Activated T-helper 2 cell treated with anti-CD3 and anti-CD28 coated beads, Interferon-gamma antibody, Interleukin-2, Interleukin-4, amounts not matched to agents 10 μg/mL and 5 μg/mL and 100 μg/mL, durations not matched to agents 14 hours and 24 hours and 36 hours (primary cell): Measurements from ENCODE around the gene DLG2. TPM values are rescaled to one million over a fixed set of nuclear protein-coding genes. Genes with fewer than 3 reads are reported as not detected.

Experiments used
- DNase-seq: peaks from one replicate; pipeline ENCODE4 v3.0.0; 2021; ENCODE audit warnings: low spot score
- H3K27ac Mint-ChIP-seq: one replicate; pipeline ENCODE4 v1.8.0; 2021; ENCODE audit warnings: mixed read lengths
- H3K27me3 Mint-ChIP-seq: one replicate; pipeline ENCODE4 v1.8.0; 2021; ENCODE audit warnings: low read depth, mixed read lengths
- H3K36me3 Mint-ChIP-seq: one replicate; pipeline ENCODE4 v1.8.0; 2021; ENCODE audit warnings: low read depth, mixed read lengths
- H3K4me1 Mint-ChIP-seq: one replicate; pipeline ENCODE4 v1.8.0; 2021; ENCODE audit warnings: low read depth, mixed read lengths
- H3K4me3 Mint-ChIP-seq: one replicate; pipeline ENCODE4 v1.8.0; 2021; ENCODE audit warnings: low read depth, mild to moderate bottlenecking, moderate library complexity, mixed read lengths
- H3K9me3 Mint-ChIP-seq: one replicate; pipeline ENCODE4 v1.8.0; 2021; ENCODE audit warnings: mixed read lengths
- intact Hi-C: fragments of 100-400 bp; cut with micrococcal nuclease; formaldehyde crosslinking; loops from one replicate; pipeline ENCODE4 v1.15.1; 2023
- total RNA-seq: library from RNA; stranded (reverse); gene quantifications from 2 replicates; pipeline ENCODE4 v1.2.3, GENCODE V29; 2022

DLG2 gene
- total RNA-seq, 1 donor from 2014 or later = 1.8 TPM

DNA sequence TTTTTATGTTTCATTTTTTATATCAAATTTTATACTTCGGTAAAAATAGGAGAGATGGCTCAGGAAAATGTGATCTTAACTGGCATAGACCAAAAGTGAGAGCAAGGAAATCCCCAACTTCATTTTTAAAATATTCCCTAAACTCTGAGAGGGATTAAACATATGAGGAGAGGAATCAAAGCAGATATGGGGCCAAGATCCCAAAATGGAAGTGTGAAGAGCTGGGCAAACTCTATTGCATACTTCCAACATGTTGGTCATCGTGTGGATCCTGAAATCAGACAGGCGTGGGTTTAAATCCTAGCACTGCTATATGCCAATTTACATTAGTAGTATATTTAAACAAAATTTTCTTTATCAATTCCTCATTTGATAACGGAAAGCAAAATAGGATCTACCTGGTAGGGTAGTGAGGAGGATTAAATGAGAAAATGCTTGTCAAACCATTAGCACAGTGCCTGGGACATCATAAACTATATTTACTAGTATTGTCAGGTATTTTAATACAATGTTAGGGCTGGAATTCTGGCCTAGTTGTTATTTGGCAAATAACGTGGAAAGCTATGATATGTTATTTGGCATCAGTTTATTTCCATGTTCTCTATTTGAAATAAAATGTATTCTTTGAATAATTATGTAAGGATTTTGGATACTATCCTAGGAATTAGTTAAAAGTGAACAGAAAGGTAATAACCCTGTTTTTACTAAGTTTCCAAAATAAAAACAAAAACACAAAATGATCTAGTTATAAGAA is 1948.1 kb downstream of the DLG2 start:
- no peaks in the 10 kb centered on the region for H3K27me3 Mint-ChIP-seq
- intact Hi-C loops = no loop called here
- no peaks in the 10 kb centered on the region for H3K4me1 Mint-ChIP-seq
- no peak for DNase-seq
- H3K9me3 Mint-ChIP-seq = no peaks in the 10 kb centered on the region
- no peak overlapping the region for H3K27ac Mint-ChIP-seq
- H3K36me3 Mint-ChIP-seq = no peaks in the 10 kb centered on the region
- H3K4me3 Mint-ChIP-seq = no peak overlapping the region

DNA sequence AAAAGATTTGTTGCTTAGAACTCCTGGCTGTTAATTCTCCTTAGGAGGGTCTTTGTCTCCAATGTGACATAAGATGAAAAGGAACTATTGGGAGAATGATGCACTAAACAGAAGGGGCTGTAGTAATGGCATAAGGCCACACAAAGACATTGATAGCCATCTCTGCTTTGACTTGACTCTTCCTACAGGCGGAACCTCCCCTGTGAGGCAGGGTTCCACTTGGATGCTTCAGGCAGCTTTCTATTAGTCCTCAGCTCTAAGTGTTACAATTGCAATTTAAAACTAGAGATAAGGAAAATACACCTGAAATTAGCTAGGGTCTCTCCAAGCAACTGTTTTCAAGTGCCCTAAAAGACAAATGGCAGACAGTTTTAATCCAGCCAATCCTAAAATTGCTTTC is 1949.4 kb downstream of the DLG2 start:
- Mint-ChIP-seq H3K27ac (no peak overlapping the region), H3K4me1 (no peaks in the 10 kb centered on the region), H3K27me3 (no peaks in the 10 kb centered on the region), H3K4me3 (no peak overlapping the region), H3K36me3 (no peaks in the 10 kb centered on the region), H3K9me3 (no peaks in the 10 kb centered on the region)
- intact Hi-C loops = no loop called here
- DNase-seq = no peak

DNA sequence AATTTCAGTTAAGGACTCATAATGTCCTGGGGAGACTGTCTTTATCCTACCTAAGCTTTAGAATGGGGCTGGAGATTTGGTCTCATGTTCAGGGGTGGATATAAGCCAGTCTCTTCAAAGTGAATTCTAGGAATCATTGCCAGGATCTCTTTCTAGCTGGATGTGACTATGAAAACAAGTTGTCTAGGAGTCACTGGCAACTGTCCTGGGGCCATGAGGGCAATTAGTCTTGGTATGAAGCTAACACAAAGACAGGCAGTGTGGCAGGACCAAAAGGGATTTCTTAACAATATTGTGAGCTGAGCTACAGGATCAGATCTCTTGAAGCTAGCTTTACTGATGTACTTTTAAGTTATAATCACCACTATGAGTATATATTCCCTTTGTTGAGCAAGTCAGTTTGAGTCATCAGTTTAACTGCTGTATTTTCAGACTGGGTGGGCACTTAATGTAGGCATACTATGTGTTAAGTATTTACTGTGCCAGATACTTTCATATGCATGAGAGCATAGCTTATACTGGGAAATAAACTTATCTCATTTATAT is 1951.0 kb downstream of the DLG2 start:
- Mint-ChIP-seq H3K4me3 (no peak overlapping the region), H3K27me3 (no peaks in the 10 kb centered on the region), H3K36me3 (no peaks in the 10 kb centered on the region), H3K4me1 (no peaks in the 10 kb centered on the region), H3K27ac (no peak overlapping the region), H3K9me3 (no peaks in the 10 kb centered on the region)
- intact Hi-C loops = no loop called here
- no peak for DNase-seq

DNA sequence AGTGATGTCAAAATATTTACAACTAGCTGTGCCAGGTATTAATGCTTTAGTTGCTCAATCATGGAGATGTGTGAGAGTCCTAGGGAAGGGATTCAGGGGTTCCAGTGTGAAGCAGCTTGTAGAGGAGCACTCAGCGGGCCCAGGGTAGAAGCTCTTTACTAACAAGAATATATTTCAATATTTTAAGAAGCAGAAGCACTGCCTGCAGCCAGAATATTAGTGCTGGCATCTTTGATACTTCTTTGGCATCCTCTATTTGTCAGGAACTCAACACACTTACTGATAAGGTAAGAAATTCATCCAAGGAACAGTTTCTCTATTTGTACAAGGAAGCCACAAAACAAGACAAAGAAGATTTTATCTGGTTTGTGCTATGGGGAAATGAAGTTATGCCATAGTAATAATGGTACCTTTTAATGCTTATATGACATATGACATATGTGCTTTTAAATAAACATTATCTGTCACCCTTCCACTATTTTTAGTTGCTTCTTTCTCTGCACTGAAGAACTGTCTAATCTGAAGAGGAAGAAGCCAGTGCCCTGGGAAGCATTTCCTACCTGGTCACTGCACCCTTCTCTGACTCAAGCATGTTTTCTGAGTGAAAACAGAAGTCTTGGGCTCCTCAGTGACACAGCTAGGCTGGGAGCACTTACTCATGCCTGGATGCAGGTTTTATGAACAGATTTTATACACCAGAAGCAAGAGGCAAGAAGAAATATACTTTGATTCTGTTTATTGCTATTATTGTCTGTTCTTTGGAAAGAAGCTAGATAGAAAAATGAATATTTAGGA is 1952.8 kb downstream of the DLG2 start:
- DNase-seq = no peak
- no peaks in the 10 kb centered on the region for H3K4me1 Mint-ChIP-seq
- no peak overlapping the region for H3K27ac Mint-ChIP-seq
- no peaks in the 10 kb centered on the region for H3K36me3 Mint-ChIP-seq
- H3K9me3 Mint-ChIP-seq = no peaks in the 10 kb centered on the region
- H3K4me3 Mint-ChIP-seq = no peak overlapping the region
- H3K27me3 Mint-ChIP-seq = no peaks in the 10 kb centered on the region
- intact Hi-C loops = no loop called here

DNA sequence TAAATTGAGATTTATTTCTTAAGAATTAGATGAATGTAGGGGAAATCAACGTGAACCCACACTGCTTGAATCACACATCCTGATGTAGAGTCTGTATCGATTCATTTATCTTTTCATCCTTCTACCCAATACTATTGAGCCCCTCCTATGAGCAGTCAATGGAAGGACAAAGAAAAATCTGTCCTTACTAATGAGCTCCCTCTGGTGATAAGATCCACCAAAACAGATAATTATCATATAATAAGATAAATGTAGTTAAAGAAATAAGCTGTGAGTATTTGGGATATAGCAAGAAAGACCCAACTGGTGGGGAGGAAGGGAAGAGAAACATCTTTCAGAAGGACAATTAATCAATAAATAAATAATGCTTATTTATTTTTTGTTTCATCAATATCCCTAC is 1955.9 kb downstream of the DLG2 start:
- Mint-ChIP-seq H3K27me3 (no peaks in the 10 kb centered on the region), H3K27ac (no peak overlapping the region), H3K9me3 (no peaks in the 10 kb centered on the region), H3K36me3 (no peaks in the 10 kb centered on the region), H3K4me3 (no peak overlapping the region), H3K4me1 (no peaks in the 10 kb centered on the region)
- DNase-seq = no peak
- intact Hi-C loops = no loop called here

DNA sequence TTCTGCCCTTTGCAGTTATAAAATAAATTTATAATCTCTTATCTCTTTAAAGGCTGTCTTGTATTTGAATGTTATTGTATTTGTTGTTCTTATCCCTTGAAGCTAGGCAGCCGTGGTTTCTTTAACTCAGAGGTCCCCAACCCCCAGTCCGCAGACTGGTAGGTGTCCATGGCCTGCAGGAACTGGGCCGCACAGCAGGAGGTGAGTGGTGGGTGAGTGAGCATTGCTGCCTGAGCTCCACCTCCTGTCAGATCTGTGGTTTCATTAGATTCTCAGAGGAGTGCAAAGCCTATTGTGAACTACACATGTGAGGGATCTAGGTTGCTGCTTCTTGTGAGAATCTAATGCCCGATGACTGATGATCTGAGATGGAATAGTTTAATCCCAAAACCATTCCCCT is 1961.0 kb downstream of the DLG2 start:
- Mint-ChIP-seq H3K4me3 (no peak overlapping the region), H3K36me3 (no peaks in the 10 kb centered on the region), H3K27ac (no peak overlapping the region), H3K27me3 (no peaks in the 10 kb centered on the region), H3K9me3 (no peaks in the 10 kb centered on the region), H3K4me1 (no peaks in the 10 kb centered on the region)
- DNase-seq = no peak
- intact Hi-C loops = no loop called here

DNA sequence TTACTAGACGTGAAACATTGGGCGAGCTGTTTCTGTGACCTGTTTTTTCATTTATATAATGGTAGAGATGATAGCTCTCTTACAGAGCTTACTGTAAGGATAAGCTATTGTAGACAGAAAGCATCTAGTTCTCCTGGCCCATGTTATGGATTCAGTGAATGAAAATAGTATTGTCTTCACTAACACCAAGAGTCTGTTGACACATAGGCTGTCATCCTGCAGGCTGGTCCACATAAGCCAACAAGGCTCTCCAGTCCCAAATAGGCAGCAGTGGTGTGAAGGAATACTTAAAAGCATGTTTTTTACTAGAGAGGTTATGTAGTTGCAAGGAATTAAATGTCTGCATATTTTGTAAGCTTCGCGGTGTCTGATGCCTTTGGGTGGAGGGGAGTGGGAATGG is 1963.2 kb downstream of the DLG2 start:
- H3K4me3 Mint-ChIP-seq = no peak overlapping the region
- intact Hi-C loops = no loop called here
- no peaks in the 10 kb centered on the region for H3K27me3 Mint-ChIP-seq
- H3K36me3 Mint-ChIP-seq = no peaks in the 10 kb centered on the region
- no peak overlapping the region for H3K27ac Mint-ChIP-seq
- no peaks in the 10 kb centered on the region for H3K4me1 Mint-ChIP-seq
- no peak for DNase-seq
- no peaks in the 10 kb centered on the region for H3K9me3 Mint-ChIP-seq

DNA sequence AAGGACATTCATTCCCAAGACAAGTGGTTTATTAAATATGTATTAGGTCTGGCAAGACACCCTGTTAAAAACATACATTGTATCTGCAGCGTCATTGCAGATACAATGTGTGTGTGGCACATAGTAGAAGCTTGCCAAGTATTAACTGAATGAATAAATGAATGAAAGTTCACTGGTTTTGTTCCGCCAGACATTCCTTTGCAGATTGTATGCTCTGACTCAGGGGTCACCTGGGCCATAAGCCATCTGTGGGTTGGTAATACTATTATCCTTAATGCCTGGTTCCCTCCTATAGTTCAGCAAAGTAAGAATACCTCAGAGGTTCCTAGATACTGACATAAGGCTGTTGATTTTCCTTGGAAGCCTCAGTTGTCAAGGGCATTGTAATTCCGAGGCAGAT is 1963.7 kb downstream of the DLG2 start:
- no peak overlapping the region for H3K27ac Mint-ChIP-seq
- intact Hi-C loops = no loop called here
- no peaks in the 10 kb centered on the region for H3K4me1 Mint-ChIP-seq
- no peak for DNase-seq
- no peaks in the 10 kb centered on the region for H3K9me3 Mint-ChIP-seq
- H3K27me3 Mint-ChIP-seq = no peaks in the 10 kb centered on the region
- no peaks in the 10 kb centered on the region for H3K36me3 Mint-ChIP-seq
- H3K4me3 Mint-ChIP-seq = no peak overlapping the region

DNA sequence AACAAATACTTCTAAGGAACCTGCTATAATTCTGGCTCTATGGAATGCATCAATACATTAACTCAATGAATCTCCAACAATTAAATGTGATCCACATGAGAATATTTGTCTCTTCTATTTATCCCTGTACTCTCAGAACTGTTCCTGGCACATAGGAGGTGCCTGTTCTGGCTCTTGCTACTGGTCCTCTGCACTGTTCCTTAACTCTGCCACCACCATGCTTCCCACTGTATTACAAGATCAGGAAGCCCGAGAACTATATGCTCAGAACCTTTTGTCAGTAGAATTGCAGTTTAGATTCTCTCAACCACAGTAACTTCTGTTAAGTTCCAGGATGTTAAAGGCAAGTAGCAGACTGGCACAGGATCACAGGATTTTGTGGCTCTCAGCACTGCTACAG is 1964.7 kb downstream of the DLG2 start:
- H3K9me3 Mint-ChIP-seq = no peaks in the 10 kb centered on the region
- H3K27me3 Mint-ChIP-seq = no peaks in the 10 kb centered on the region
- intact Hi-C loops = no loop called here
- H3K4me1 Mint-ChIP-seq = no peaks in the 10 kb centered on the region
- H3K4me3 Mint-ChIP-seq = no peak overlapping the region
- H3K36me3 Mint-ChIP-seq = no peaks in the 10 kb centered on the region
- no peak overlapping the region for H3K27ac Mint-ChIP-seq
- no peak for DNase-seq

DNA sequence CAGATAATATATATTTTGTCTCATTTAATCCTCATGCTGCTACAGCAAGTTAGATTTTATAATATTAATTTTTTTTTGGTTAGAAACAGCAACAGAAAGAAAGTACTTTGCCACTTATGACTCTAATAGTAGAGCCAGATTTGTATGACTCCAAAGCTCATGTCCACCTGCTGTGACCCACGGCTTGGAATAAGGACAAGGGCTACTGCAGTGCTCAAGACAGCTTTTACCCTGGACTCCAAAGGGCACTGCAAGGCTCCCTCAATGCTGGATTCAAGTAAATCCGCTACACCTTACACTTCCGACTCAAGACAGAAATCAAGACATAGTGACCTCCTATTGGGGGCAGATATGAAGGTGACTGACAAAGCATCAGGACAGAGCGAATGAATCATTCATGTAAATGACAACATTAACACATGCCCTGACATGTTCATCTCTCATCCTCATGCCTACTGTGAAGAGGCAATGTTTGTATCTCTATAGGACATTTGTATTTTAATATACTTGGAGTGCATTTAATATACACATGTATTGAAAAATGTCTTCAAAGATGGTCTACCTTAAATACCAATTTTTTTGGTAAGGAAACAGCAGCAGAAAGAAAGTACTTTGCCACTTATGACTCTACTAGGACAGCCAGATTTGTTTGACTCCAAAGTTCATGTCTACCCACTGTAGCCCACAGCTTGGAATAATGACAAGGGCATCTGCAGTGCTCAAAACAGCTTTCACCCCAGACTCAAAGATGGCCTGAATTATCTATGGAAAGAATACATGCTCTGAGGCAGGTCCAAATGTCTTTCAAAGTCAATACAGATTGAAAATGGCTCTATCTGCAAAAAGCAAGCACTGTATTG is 1965.4 kb downstream of the DLG2 start:
- H3K27me3 Mint-ChIP-seq = no peaks in the 10 kb centered on the region
- no peak for DNase-seq
- H3K36me3 Mint-ChIP-seq = no peaks in the 10 kb centered on the region
- no peaks in the 10 kb centered on the region for H3K9me3 Mint-ChIP-seq
- H3K4me1 Mint-ChIP-seq = no peaks in the 10 kb centered on the region
- no peak overlapping the region for H3K27ac Mint-ChIP-seq
- H3K4me3 Mint-ChIP-seq = no peak overlapping the region
- intact Hi-C loops = no loop called here

DNA sequence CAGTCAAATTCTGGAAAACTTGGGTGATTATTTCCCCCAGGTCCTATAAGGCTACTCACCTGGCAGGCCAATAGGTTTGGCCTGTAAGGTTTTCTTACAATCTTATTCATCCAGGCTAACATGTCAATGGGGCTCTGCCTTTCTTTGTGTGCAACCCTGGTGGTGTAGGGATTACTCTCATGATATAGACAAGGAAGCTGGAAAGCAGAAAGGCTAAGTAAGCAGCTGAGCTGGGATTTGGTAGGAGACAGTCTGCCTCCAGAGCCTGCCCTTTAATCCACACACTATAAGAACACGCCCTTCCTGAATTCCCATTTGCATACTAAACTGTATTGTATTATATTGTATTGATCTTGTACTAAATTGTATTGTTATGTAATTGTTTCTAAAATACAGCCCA is 1967.7 kb downstream of the DLG2 start:
- no peaks in the 10 kb centered on the region for H3K4me1 Mint-ChIP-seq
- no peak overlapping the region for H3K27ac Mint-ChIP-seq
- intact Hi-C loops = no loop called here
- no peak overlapping the region for H3K4me3 Mint-ChIP-seq
- no peaks in the 10 kb centered on the region for H3K9me3 Mint-ChIP-seq
- DNase-seq = no peak
- no peaks in the 10 kb centered on the region for H3K36me3 Mint-ChIP-seq
- no peaks in the 10 kb centered on the region for H3K27me3 Mint-ChIP-seq

DNA sequence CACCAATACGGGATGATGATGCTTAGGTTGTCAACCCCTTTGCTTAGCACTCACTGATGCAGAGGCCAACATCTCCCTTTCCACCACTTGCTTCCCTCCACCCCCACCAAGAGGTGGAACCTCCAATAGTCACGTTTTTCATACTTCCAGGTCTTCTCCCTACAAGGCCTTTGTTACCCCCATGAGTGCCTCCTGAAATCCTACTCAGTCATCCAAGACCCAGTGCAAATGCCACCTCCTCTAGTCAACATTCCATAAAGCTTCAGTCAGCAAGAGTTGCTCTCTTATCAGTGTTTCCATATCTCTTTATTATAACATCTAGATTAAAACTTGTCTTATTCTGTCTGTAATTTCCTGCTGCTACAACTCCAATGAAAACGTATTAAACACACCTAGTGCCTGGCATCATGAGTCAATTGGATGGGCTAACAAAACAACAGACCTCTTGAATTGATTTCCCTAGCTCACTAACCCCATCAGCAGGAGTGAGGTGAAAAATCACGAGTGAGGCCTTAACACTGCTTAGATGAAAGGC is 1970.3 kb downstream of the DLG2 start:
- H3K4me3 Mint-ChIP-seq = no peak overlapping the region
- no peaks in the 10 kb centered on the region for H3K36me3 Mint-ChIP-seq
- H3K4me1 Mint-ChIP-seq = no peaks in the 10 kb centered on the region
- no peak for DNase-seq
- no peak overlapping the region for H3K27ac Mint-ChIP-seq
- intact Hi-C loops = no loop called here
- H3K9me3 Mint-ChIP-seq = no peaks in the 10 kb centered on the region
- H3K27me3 Mint-ChIP-seq = no peaks in the 10 kb centered on the region
